Cerebellar nuclear complex (tissue), 1 donor: ENCODE measurements around the gene WDR86.

Experiments used
- DNase-seq, 2 experiments: peaks; one replicate each; lab custom pipeline; 2025; lab: John Stamatoyannopoulos, UW

Gene WDR86

DNA sequence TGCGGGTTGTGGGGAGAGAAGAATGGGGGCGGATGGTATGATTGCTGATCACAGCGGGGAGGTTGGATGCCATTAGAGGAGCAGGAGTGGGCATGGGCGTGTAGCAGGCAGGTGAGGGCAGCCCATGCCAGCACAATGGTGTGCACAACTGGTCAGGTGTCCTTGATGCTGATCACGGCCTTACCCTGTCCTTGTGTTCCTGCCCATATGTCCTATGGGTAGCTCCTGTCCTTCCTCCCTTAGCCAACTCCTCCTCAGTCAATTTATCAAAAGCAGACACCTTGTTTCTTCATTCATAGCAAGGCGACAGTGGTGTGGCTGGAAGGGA is 30.7 kb downstream of the WDR86 start:
- no peak for DNase-seq

DNA sequence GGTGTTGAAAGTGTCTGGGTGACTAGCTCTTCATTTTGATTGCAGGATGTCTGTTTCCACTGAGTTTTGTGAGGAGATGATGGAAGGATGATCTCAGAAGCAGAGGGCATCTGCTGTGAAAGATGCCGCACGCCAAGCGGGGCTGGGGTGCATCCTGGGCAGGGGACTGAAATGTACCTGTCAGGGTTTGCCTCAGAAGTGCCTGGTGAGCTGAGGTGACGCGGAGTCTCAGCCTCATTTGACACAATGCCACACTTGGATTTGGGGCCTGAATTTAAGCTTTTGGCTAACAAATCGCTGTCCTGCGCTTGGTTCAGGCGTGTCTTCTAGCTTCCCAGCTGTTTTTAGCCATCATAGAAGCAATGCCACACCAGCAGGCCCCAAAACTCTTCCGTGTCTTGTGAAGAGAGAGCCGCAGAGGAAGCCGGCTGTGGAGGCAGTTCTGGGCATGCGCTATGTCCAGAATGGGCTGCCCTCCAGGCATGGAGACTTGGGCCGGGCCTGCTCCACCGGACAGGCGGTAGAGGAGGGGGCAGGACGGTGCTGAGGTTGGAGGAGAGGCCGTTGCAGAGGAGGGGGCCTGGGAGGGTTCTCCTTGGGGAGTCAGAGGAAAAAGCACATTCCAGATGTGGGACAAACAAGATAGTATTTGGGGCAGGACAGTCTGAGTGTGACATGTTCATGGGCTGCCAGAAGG is 31.2 kb downstream of the WDR86 start:
- no peak for DNase-seq

GRCh38 chr7:151378011-151378410 is 31.8 kb downstream of the WDR86 start:
- no peak for DNase-seq

DNA sequence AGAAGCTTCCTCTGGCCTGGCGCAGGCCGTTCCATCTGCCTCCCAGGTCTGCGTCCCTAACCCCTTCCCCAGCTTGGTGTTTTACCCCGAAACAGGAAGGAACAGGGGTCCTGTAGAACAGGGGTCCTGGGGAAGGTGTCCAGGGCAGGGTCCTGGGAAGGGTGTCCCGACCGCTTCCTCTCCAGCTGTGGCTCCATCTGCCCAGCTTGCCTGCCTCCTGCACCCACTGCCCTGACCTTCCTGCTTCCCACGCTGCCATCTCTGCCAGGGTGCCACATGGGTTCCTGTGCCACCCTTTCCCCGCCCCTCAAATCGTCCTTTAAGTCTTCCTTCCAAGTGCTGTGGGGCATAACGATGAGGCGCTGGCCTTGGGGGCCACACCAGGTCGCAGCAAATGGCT is 32.4 kb downstream of the WDR86 start:
- no peak for DNase-seq

DNA sequence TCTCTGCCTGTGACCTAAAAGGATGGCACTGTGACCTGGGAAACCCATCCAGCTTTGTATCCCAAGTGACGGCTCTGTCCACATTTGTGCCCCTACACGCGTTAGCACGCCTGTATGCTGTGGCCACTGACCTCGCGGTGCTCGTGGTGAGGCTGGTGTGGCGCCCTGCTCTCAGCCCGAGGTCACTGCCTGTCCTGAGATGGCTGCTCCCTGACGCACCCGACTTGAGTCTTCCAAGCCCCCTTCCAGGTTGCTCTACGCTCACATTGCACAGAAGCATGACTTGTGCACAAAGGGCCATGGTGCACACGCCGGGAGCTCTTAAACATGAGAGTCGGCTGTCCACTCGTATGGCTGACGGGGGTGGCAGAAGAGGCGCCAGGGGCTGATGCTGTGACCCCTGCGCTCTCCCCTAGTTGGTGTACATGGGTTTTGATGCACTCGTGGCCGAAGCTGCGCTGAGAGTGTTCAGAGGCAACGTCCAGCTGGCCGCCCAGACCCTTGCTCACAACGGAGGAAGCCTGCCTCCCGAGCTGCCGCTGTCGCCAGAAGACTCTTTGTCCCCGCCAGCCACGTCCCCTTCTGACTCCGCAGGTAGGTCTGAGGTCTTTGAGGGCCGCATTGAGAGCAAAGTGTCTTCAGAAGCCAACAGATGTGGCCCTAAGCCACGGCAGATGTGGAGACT is 33.5 kb downstream of the WDR86 start:
- no peak for DNase-seq

GRCh38 chr7:151375530-151376217 is 34.2 kb downstream of the WDR86 start:
- DNase-seq: no peak

GRCh38 chr7:151374726-151375125 is 35.1 kb downstream of the WDR86 start:
- DNase-seq: no peak

- DNase-seq: no peak
Measured at GRCh38 chr7:151374139-151374538, 35.7 kb downstream of the WDR86 start.

- no peak for DNase-seq
Measured at GRCh38 chr7:151373599-151373998, 36.2 kb downstream of the WDR86 start.

DNA sequence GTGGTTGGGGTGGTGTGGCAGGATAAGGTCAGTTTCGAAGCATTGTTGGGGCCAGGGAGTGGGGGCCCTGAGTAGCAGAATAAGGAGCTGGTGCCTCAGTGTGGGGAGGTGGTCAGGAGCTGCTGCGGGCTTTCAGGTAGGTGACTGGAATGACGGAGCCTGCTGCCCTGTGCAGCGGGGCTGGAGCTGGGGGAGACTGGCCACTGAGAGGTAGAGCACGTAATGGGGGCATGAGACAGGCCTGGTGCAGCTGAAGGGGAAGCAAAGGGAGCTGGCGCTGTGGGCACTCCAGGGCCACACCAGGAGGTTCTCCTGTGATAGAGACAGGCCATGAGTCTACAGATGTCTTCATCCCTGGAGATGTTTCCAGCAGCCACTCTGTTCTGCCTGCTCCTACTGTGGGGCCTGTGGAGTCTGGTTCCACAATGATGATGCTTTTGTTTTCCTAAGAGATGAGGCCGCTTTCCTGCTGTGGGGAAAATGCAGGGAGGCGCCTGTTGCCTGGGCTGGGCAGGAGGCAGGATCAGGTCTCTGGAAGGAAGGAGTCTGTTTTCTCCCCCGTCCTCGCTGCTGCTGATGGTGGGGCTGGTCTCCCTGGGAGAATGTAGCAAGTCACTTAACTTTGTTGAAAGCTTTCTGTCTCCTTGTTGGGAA is 37.1 kb downstream of the WDR86 start:
- no peak for DNase-seq

DNA sequence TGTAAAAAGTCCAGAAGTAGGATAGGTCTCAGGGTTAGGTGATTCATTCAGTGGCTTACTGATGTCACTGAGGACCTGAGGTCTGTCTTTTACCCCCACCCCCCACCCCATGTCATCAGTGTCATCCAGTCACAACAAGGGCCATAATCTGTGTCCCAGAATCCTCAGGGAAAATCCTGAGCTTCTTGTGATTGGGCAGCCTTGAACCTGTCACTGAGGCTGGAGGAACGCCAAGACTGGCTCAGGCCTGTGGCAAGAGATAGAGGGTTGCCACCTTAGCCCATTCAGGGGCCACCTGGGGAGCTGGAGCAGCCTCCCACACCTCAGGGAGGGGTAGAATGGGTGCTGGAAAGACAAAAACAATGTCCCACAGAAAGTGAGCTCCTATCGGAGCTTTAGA is 38.6 kb downstream of the WDR86 start:
- DNase-seq: no peak

DNA sequence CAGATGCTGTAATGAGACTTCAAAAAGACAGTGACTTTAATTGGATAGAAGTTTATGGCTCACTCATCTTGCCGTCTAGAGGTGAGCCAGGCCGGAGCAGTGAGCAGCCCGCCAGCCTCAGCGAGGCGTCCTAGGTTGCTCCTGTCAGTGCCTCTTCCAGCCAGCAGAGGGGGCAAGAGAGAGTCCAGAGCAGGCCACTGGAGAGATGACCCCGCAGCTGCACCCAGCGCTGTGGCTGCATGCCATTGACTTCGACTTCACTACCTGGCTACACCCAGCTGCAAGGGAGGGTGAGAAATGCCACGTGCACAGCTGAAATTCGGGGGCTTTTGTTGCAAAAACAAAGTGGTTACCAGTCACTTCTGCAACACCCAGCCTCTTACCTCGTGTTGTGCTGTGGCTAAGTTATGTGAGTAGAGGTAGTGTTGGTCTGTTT is 41.7 kb downstream of the WDR86 start:
- peak in 1 of 2 experiments; percentile 27 for DNase-seq

- DNase-seq: no peak
Measured at GRCh38 chr7:151367284-151367683, 42.6 kb downstream of the WDR86 start.

DNA sequence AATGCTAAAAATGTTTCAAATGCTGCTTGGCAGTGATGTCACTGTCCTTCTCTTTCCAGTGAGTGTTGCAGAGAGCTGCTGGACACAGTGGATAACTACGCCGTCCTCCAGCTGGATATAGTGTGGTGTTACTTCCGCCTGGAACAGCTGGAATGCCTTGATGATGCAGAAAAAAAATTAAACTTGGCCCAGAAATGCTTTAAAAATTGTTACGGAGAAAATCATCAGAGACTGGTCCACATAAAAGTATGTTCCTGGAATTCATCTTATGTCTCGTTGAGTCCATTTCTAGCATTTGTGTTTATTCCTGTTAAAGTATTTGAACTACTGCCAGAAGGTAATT is 43.0 kb downstream of the WDR86 start:
- DNase-seq: no peak

DNA sequence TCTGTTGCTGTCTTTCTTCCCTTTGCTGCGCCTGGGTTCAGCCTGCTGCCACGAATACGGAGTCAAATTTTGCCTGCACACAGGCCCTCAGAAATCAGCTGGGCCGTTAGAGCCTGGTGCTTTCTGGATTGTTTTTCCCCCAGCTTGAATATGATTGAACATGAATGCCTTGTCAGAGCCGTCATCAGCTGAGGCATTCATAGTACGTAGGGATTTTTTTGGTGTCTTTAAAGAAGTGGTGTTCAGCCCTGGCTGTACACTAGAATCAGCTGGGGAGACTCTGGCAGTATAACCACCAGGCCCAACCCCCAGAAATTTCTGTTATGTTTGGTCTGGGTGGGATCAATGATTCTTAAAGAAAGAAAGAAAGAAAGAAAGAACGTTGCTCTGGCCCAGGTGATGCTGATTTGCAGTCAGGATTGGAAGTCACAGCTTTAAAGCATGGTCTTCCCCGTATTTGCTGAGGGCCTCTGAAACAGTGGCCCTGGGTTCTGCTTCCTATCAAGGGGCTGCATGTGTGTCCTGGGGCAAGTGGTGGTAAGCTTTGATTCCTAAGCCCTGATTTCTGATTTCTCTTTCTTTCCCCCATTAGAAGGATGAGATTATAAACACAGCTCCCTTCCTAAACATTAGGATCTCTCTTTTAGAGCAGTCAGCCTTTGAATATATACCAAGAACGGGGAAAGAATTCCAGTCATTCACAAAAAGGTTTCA is 43.5 kb downstream of the WDR86 start:
- no peak for DNase-seq

DNA sequence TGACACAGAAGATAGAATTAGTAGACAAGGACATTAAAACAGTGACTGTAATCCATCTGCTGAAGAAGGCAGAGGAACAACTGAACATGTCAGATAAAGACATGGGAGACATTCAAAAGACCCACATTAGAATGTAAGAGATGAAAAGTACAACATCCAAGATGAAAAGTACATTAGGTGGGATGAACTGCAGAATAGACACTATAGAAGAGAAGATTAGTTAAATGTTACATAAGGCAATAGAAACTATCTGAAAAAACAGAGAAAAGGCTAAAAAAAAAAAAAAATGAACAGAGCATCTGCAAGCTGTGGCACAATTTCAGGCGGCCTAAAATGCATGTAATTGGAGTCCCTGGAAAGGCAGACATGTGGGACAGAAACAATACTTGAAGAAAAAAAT is 46.7 kb downstream of the WDR86 start:
- DNase-seq: no peak

- DNase-seq: no peak
Measured at GRCh38 chr7:151361193-151361959, 48.5 kb downstream of the WDR86 start.

GRCh38 chr7:151352512-151352911 is 57.3 kb downstream of the WDR86 start:
- no peak for DNase-seq

DNA sequence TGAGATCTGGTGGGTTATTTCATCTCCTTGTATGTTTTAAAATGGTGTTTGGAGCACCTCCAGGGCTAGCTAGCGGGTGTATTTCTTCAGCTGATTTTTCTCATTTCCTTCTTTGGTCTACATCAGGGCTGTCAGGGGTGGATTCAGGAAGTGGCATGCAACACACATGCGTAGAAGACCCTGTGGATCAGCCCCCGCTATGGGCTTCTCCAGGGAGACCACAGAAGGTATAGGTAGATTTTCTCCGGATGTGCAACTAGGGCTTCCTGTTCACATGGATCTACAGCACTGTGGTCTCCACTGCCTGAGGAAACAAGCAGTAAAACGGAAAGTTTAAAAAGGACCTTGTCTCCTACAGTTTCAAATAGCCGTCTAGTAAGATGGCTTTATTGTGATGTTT is 57.9 kb downstream of the WDR86 start:
- DNase-seq: no peak

DNA sequence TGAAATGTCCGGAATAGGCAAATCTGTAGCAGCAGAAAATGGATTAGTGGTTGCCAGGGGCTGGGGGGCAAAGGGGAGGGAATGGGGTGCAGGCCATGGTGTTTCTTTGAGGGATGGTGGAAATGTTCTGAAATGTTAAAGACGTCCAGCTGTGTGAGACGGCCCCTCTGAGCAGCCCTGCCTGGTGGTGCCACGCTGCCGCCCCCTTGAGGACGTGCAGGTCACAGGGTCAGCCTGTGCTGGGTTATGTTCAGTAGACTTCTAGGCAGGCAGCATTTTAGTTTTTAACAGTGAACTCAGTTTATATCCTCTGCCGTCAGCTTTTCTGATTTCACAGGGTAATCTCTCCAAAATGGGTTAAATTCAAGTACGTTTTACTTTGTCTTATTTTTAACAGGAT is 58.8 kb downstream of the WDR86 start:
- DNase-seq: no peak

DNA sequence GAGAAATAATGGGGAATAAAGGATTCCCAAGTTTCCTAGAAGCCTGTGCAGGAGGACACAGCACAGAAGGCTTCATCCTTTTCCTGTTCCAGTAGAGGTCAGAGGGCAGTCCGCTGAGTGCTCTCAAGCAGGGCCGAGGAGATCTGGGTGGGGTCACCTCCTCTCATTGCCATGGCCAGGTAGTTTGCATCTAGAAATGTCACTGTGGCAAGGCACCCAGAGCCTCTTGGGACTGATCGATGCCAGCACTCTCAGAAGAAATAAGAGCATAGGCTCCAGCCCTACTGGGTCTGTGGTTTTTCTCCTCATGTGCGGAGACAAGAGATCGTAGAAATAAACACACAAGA is 60.4 kb downstream of the WDR86 start:
- DNase-seq: no peak

DNA sequence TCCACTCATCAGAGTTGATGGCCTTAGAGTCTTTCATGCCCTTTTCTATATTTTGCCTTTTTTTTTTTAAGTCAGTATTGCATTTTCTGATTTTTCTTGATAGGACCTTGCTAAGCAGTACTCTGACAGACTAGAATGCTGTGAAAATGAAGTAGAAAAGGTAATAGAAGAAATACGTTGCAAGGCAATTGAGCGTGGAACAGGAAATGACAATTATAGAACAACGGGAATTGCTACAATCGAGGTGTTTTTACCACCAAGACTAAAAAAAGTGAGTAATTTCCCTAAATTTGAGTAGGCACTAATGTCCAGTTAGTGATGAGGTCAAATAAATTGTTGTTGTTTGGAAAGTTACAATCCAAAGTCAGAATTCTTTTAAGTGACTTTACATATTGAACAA is 60.9 kb downstream of the WDR86 start:
- DNase-seq: no peak
